Spinal cord (tissue), 10 donors: Measurements from ENCODE around the gene RAD18. TPM values are rescaled to one million over a fixed set of nuclear protein-coding genes. Genes with fewer than 3 reads are reported as not detected.

Experiments
- DNase-seq, 6 donors: peaks; one replicate each; pipeline versions ENCODE4 v3.0.0 to v3.0.0-alpha.2; 2013 to 2015; ENCODE audit warnings: low spot score in 6 of 6, low read depth in 4 of 6
- H3K27ac ChIP-seq: one replicate; pipeline ENCODE4 v1.5.1; 2013; ENCODE audit warnings: low read depth, low read length, control low read depth
- H3K27me3 ChIP-seq: one replicate; pipeline ENCODE4 v1.6.1; 2013; ENCODE audit warnings: low read length; ENCODE audit not compliant: control insufficient read depth, insufficient read depth
- H3K36me3 ChIP-seq: one replicate; pipeline ENCODE4 v1.6.1; 2013; ENCODE audit warnings: low read length; ENCODE audit not compliant: control insufficient read depth, insufficient read depth
- H3K4me1 ChIP-seq: one replicate; pipeline ENCODE4 v1.6.1; 2013; ENCODE audit warnings: low read length; ENCODE audit not compliant: control insufficient read depth, insufficient read depth
- H3K4me3 ChIP-seq: one replicate; pipeline ENCODE4 v1.5.1; 2013; ENCODE audit warnings: low read depth, low read length, control low read depth
- H3K9me3 ChIP-seq: one replicate; pipeline ENCODE4 v1.6.1; 2013; ENCODE audit warnings: low read length; ENCODE audit not compliant: control insufficient read depth, insufficient read depth
- WGBS: methylation state at CpG from one replicate; pipeline ENCODE4 v1.1.5; 2013; ENCODE audit warnings: missing lambda C conversion rate; ENCODE audit not compliant: insufficient coverage; 5-methylcytosine and 5-hydroxymethylcytosine counted together
- polyA plus RNA-seq, 2 donors: library from polyadenylated mRNA; unstranded; fragments of 120-200 nt; gene quantifications; one replicate each; pipeline ENCODE4 v1.2.1, GENCODE V29; 2013; ENCODE audit not compliant: insufficient read length in 2 of 2
- total RNA-seq, 2 donors: library from RNA; depleted of rRNA in 1 of 2; stranded (reverse); fragments of 120-200 nt in 1 of 2; fragments of >200 nt in 1 of 2; gene quantifications; one replicate each; pipeline versions ENCODE4 v1.2.3 to v1.2.4, GENCODE V29; 2013 to 2014
- donor health status: healthy.

Gene RAD18
- total and polyA plus RNA-seq, 4 donors: 5.2 to 19.1 (median 8.8) TPM

- Histone ChIP-seq H3K9me3 (no peaks in the 10 kb centered on the region), H3K4me1 (no peaks in the 10 kb centered on the region), H3K36me3 (no peaks in the 10 kb centered on the region), H3K27ac (no peak overlapping the region), H3K4me3 (no peak overlapping the region), H3K27me3 (no peaks in the 10 kb centered on the region)
- 80% methylated on average over 2 of the region's 2 CpGs for WGBS
- no peak for DNase-seq
Measured at GRCh38 chr3:8846176-8846575, 117.1 kb downstream of the RAD18 start.

DNA sequence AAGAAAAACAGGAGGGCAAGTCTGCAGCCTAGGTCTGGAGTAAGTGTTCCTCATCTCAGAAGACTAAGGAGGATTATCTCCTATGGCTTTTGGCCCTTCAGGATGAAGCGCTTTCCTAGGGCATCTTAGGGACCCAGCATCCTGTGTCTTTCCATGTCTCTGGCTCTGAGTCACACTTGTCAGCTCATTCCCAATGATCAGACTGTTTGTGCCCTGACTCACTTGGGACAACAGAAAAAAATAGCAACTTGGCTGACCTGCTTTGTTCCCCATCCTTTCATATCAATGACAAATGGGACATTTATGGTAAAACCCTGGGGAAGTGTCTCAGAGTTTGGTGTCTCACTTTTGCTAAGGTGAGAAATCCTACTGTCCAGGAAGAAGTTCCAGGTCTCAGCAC is 117.6 kb downstream of the RAD18 start:
- DNase-seq: no peak
- no peak overlapping the region for H3K4me3 ChIP-seq
- no peaks in the 10 kb centered on the region for H3K4me1 ChIP-seq
- no peaks in the 10 kb centered on the region for H3K9me3 ChIP-seq
- H3K27me3 ChIP-seq: no peaks in the 10 kb centered on the region
- no peak overlapping the region for H3K27ac ChIP-seq
- H3K36me3 ChIP-seq: no peaks in the 10 kb centered on the region
- WGBS: 100% methylated on average over 1 of the region's 1 CpG

DNA sequence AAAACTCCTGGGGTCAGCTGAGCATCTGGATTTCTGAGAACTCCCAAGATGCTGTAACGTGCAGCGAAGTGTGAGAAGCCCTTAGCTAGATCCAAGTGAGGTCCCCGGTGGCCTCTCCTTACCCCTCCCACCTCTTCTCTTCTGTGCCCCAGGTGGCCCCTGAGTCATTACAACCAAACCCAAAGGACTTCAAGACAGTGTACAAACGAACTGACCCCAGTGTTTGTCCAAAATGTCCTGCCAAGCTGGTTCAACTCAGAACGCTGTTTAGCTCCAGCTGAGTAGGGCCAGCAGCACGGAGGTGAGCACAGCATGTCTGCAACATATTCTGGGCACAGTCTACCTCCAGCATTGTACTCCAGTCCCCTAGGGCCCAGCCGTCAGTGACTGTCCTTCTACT is 119.9 kb downstream of the RAD18 start:
- no peak for DNase-seq
- H3K36me3 ChIP-seq: no peaks in the 10 kb centered on the region
- H3K27me3 ChIP-seq: no peaks in the 10 kb centered on the region
- H3K4me1 ChIP-seq: no peaks in the 10 kb centered on the region
- 91% methylated on average over 6 of the region's 7 CpGs for WGBS
- H3K4me3 ChIP-seq: no peak overlapping the region
- H3K9me3 ChIP-seq: no peaks in the 10 kb centered on the region
- no peak overlapping the region for H3K27ac ChIP-seq

DNA sequence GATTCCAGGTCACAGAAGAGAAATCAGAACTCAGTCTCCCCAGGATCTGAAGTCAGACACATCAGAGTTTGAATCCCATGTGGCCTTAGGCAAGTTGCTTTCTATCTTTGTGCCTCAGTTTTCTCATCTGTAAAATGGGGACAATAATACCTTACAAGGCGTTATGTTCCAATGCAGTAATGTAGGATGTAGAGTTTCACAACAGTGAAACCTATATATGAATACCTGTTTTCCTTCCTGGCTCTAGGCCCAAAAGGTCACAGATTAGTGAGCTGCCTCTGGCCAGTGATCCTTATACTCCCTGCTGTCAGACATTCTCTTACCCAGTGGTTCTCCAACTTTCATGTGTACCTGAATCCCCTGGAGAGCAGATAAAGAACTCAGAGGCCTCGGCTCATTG is 121.0 kb downstream of the RAD18 start:
- Histone ChIP-seq H3K36me3 (no peaks in the 10 kb centered on the region), H3K27ac (no peak overlapping the region)
- no CpG with 5 or more reads among the region's 2 CpGs for WGBS

GRCh38 chr3:8841472-8841871 is 121.8 kb downstream of the RAD18 start:
- no peaks in the 10 kb centered on the region for H3K27me3 ChIP-seq
- DNase-seq: no peak
- no peak overlapping the region for H3K4me3 ChIP-seq
- no peak overlapping the region for H3K27ac ChIP-seq
- no peaks in the 10 kb centered on the region for H3K36me3 ChIP-seq
- WGBS: no CpG with 5 or more reads among the region's 3 CpGs
- H3K4me1 ChIP-seq: no peaks in the 10 kb centered on the region
- H3K9me3 ChIP-seq: no peaks in the 10 kb centered on the region

More for the DNA sequence above, 121.0 kb downstream of the RAD18 start:
- Histone ChIP-seq H3K4me1 (no peaks in the 10 kb centered on the region), H3K4me3 (no peak overlapping the region), H3K9me3 (no peaks in the 10 kb centered on the region), H3K27me3 (no peaks in the 10 kb centered on the region)
- no peak for DNase-seq

- Histone ChIP-seq H3K27me3 (no peaks in the 10 kb centered on the region), H3K36me3 (no peaks in the 10 kb centered on the region), H3K27ac (no peak overlapping the region), H3K9me3 (no peaks in the 10 kb centered on the region), H3K4me1 (no peaks in the 10 kb centered on the region), H3K4me3 (no peak overlapping the region)
- DNase-seq: no peak
- 90% methylated on average over 2 of the region's 5 CpGs for WGBS
Measured at GRCh38 chr3:8840556-8840955, 122.7 kb downstream of the RAD18 start.

- Histone ChIP-seq H3K36me3 (no peaks in the 10 kb centered on the region), H3K27me3 (no peaks in the 10 kb centered on the region), H3K4me1 (no peaks in the 10 kb centered on the region), H3K4me3 (no peak overlapping the region), H3K27ac (no peak overlapping the region), H3K9me3 (no peaks in the 10 kb centered on the region)
- WGBS: 78% methylated on average over 8 of the region's 9 CpGs
- no peak for DNase-seq
Measured at GRCh38 chr3:8839607-8840325, 123.5 kb downstream of the RAD18 start.

GRCh38 chr3:8838765-8839423 is 124.4 kb downstream of the RAD18 start:
- Histone ChIP-seq H3K4me3 (no peak overlapping the region), H3K27me3 (no peaks in the 10 kb centered on the region), H3K4me1 (no peaks in the 10 kb centered on the region), H3K27ac (no peak overlapping the region), H3K36me3 (no peaks in the 10 kb centered on the region), H3K9me3 (no peaks in the 10 kb centered on the region)
- 88% methylated on average over 3 of the region's 3 CpGs for WGBS
- DNase-seq: no peak

- H3K4me1 ChIP-seq: no peaks in the 10 kb centered on the region
- 100% methylated on average over 2 of the region's 4 CpGs for WGBS
- DNase-seq: no peak
- H3K27me3 ChIP-seq: no peaks in the 10 kb centered on the region
- no peaks in the 10 kb centered on the region for H3K36me3 ChIP-seq
- no peaks in the 10 kb centered on the region for H3K9me3 ChIP-seq
- H3K4me3 ChIP-seq: no peak overlapping the region
- H3K27ac ChIP-seq: no peak overlapping the region
Measured at GRCh38 chr3:8838234-8838633, 125.0 kb downstream of the RAD18 start.

DNA sequence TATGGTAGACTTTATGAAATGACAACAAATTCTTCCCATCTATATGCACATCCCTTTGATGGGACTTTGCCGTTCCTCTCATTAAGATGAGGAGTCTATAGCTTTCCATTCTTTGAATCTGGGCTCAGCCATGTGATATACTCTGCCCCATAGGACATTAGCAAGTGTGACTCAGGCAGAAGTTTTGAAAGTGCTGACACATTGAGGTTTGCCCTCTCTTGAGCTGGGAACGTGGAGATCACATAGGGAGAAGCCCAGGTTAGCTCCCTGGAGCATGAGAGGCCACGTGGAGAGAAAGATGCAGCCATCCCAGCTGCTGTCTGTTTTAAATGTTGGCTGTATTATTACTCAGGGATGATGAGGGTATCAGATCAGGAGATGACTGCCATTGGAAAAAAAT is 126.1 kb downstream of the RAD18 start:
- H3K36me3 ChIP-seq: no peaks in the 10 kb centered on the region
- H3K4me1 ChIP-seq: no peaks in the 10 kb centered on the region
- H3K4me3 ChIP-seq: no peak overlapping the region
- no peak for DNase-seq
- H3K9me3 ChIP-seq: no peaks in the 10 kb centered on the region
- 87% methylated on average over 2 of the region's 3 CpGs for WGBS
- no peak overlapping the region for H3K27ac ChIP-seq
- H3K27me3 ChIP-seq: no peaks in the 10 kb centered on the region
